Measurements from ENCODE around the gene EVA1C. TPM values are rescaled to one million over a fixed set of nuclear protein-coding genes. Genes with fewer than 3 reads are reported as not detected.

EVA1C gene
- total and polyA plus RNA-seq, 9 of the 15 experiments (the other 6 are each of a cell fraction or from before 2014, with no cell fraction given): 0.22 TPM; not detected in 8

GRCh38 chr21:32457962-32458361, 45.5 kb downstream of the EVA1C start:
- DNase-seq (ENCODE audit: extremely low read depth in 1 of 4, low spot score in 3 of 4) (no peak), FAIRE-seq (no peak), ATAC-seq (no peak)
- Histone ChIP-seq H3K4me3 (no peak overlapping the region), H3K36me3 (ENCODE audit: control insufficient read depth, insufficient read depth, low read length) (no peaks in the 10 kb centered on the region), H2AFZ (ENCODE audit: low read depth, low read length) (no peak overlapping the region), H3K9ac (ENCODE audit: insufficient read depth in 1 of 2, low read depth in 2 of 2, low read length in 2 of 2) (no peak overlapping the region), H3K79me2 (ENCODE audit: control insufficient read depth, insufficient read depth, low read length) (no peaks in the 10 kb centered on the region), H3K27ac (ENCODE audit: extremely low read depth, low read depth, low read length) (no peak overlapping the region), H3K27me3 (ENCODE audit: control insufficient read depth in 2 of 2, insufficient read depth in 2 of 2, low read length in 2 of 2) (peaks cover 53 to 72% of the 10 kb centered on the region in 2 experiments), H3K9me1 (ENCODE audit: control insufficient read depth, insufficient read depth, low read length) (no peaks in the 10 kb centered on the region), H3K4me2 (ENCODE audit: insufficient read depth, low read length) (no peak overlapping the region), H3K9me3 (replicated peaks; ENCODE audit: control insufficient read depth, insufficient read depth, low read depth, low read length) (no peaks in the 10 kb centered on the region), H3K4me1 (replicated peaks in 1 of 2; ENCODE audit: control insufficient read depth in 2 of 2, insufficient read depth in 2 of 2, low read length in 2 of 2) (no peaks in the 10 kb centered on the region; a peak in 1 of 5 replicates), H4K20me1 (replicated peaks; ENCODE audit: control insufficient read depth, insufficient read depth, low read length) (no peaks in the 10 kb centered on the region; the same call in 1 of the 2 replicates)
- BruUV-seq (replicated peaks): no TSS peak
- in situ Hi-C loops (cut with MboI): no loop called here
- ChIA-PET CTCF (ENCODE audit: low intra/inter-chr PET ratio) (no interaction called here), POLR2A (no interaction called here)
- WGBS (ENCODE audit: insufficient coverage, low coverage, missing lambda C conversion rate): 7% methylated on average over 6 of the region's 6 CpGs
- intact Hi-C loops (cut with micrococcal nuclease): no loop called here
- TF ChIP-seq PATZ1 (CRISPR knock-in tag; IDR thresholded peaks at IDR 0.05; ENCODE audit: borderline replicate concordance) (no peak), MGA (IDR thresholded peaks at IDR 0.05) (no peak), EP300 (IDR thresholded peaks at IDR 0.05; ENCODE audit: low read length) (no peak), ZNF277 (CRISPR knock-in tag; IDR thresholded peaks at IDR 0.05; ENCODE audit: borderline replicate concordance) (no peak), MEIS2 (IDR thresholded peaks at IDR 0.05; ENCODE audit: partially characterized antibody) (no peak)
